ENCODE measurements around the gene SPTSSB.

Gene SPTSSB

DNA sequence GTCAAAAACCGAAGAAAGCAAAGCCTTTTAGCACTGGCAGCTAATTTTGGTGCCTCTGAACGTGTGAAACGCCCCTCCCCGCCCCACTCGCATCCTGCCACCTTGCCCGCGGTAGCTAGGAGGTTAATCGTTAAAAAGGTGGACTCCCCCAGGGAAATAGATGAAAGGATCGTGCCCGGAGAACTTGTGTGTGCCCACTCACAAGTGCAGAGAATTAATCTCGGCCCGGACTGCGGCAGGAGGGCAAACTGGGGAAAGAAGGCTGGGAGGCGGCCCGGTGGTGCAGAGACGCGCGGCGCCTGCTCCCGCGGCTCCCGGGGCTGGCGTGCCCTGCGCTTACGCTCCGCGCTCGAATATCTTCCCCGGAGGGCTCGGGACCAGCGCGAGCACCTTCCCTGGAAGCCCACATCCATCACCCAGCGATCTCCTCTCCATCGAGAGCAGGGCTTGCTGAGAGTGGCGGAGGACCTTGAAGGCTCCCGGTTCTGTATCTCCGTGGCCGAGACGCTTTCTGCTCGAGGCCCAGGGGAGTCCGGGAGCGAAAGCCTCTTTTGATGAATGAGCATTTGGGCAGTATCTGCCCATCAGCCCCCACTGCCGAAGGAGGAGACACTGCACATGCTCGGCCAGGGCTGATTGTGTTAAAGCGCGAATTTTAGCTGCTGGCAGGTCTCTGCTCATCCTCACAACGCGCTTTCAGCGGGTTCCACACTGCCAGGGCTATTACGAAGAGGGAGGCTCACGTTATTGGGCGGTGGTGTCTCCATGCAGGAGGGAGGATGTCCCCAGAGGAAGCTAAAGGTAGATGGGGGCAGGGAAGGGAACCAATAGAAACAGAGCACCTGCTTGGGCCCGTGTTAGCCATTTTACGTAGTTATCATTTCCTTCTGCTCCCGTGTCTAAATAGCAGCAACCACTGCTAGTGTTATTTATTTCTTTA lies 1.3 kb upstream of the SPTSSB start:
- TF ChIP-seq, protein P1, sequence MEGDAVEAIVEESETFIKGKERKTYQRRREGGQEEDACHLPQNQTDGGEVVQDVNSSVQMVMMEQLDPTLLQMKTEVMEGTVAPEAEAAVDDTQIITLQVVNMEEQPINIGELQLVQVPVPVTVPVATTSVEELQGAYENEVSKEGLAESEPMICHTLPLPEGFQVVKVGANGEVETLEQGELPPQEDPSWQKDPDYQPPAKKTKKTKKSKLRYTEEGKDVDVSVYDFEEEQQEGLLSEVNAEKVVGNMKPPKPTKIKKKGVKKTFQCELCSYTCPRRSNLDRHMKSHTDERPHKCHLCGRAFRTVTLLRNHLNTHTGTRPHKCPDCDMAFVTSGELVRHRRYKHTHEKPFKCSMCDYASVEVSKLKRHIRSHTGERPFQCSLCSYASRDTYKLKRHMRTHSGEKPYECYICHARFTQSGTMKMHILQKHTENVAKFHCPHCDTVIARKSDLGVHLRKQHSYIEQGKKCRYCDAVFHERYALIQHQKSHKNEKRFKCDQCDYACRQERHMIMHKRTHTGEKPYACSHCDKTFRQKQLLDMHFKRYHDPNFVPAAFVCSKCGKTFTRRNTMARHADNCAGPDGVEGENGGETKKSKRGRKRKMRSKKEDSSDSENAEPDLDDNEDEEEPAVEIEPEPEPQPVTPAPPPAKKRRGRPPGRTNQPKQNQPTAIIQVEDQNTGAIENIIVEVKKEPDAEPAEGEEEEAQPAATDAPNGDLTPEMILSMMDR (IDR thresholded peaks at IDR 0.05; ENCODE audit: control insufficient read depth, insufficient read depth, low read depth, low read length, missing control alignments) = no peak
- H3K4me3 ChIP-seq (ENCODE audit: control insufficient read depth, low read depth, low read length) = peak overlapping the region; percentile 43
- DNase-seq (ENCODE audit: low read depth) = no peak

DNA sequence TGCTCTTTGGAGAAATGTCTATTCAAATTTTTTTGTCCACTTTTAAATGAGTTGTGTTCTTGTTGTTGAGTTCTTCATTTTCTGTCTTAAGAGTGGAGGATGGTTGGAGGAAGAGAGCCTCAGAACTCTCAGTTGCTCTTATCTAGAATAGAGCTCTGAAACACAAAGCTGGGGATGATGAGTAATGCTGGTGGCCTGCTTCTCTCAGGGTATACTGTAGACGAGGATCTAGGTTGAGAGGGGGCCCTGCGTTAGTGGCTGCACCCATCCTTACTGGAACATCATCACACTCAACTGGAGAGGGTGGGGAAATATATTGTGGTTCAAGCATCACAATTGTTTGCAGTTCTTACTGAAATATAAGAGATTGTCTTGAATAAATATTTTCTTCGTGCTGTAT lies 1.8 kb downstream of the SPTSSB start:
- no peak overlapping the region for H3K4me3 ChIP-seq (ENCODE audit: control insufficient read depth, low read depth, low read length)
- DNase-seq (ENCODE audit: low read depth) = no peak
- TF ChIP-seq, protein P1 (IDR thresholded peaks at IDR 0.05; ENCODE audit: control insufficient read depth, insufficient read depth, low read depth, low read length, missing control alignments) = no peak

DNA sequence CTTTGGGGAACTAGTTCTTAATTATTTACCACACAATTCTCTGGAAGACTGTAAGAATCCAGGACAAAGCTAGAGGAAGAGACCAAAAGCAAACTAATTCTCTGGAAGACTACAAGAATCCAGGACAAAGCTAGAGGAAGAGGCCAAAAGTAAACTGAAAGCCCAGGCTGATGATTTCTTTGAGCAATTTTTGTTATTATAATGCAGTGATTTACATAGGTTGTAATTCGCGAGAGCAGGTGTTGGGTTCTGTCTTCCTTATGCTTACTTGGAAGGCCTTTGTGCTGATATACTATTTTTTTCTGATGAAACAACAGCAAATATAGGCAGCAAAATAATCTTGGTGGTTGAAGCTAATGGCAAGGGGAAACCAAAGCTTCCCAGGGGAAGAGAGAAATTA lies 5.2 kb downstream of the SPTSSB start:
- H3K4me3 ChIP-seq (ENCODE audit: control insufficient read depth, low read depth, low read length) = no peak overlapping the region
- TF ChIP-seq, protein P1 (IDR thresholded peaks at IDR 0.05; ENCODE audit: control insufficient read depth, insufficient read depth, low read depth, low read length, missing control alignments) = no peak
- no peak for DNase-seq (ENCODE audit: low read depth)

DNA sequence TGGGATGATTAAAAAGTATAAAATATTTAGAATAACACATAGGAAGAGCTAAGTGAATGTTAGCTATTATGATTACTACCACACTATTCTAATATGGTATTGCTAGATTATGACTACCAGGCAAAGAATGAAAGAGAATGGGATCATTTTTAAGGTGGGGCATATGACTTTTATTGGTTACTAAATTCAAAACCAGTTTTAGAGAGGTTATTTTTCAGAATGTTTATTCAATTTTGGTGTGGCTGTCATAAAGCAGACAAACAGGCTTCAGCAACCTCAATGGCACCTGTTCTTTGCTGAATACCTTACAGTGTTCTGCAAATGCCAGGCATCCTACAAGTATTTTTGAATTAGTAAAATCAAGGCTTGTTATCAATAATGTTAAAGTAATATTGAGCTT lies 12.8 kb downstream of the SPTSSB start:
- TF ChIP-seq, protein P1 (IDR thresholded peaks at IDR 0.05; ENCODE audit: control insufficient read depth, insufficient read depth, low read depth, low read length, missing control alignments) = no peak
- DNase-seq (ENCODE audit: low read depth) = no peak

DNA sequence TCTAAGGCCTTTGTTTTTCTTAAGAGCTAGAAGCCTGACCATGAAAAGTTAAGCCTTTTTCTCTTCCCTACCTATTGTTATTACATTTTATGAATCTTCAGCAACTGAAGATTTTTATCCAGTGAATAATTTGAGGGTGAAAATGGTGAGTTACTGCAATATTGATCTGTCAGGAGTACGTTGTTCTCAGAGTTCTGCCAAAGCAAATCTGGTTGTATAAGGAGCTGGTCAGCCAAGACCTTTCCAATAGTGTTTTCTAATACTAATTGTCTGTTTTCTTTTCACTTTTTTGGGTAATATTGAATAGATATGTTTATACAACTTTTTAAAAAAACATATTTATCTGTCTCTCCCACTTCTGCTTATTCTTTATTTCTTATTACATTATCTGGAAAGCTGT lies 15.0 kb downstream of the SPTSSB start:
- no peak overlapping the region for H3K4me3 ChIP-seq (ENCODE audit: control insufficient read depth, low read depth, low read length)
- TF ChIP-seq, protein P1 (IDR thresholded peaks at IDR 0.05; ENCODE audit: control insufficient read depth, insufficient read depth, low read depth, low read length, missing control alignments) = no peak
- no peak for DNase-seq (ENCODE audit: low read depth)

More for the DNA sequence above, 12.8 kb downstream of the SPTSSB start:
- H3K4me3 ChIP-seq (ENCODE audit: control insufficient read depth, low read depth, low read length) = no peak overlapping the region

DNA sequence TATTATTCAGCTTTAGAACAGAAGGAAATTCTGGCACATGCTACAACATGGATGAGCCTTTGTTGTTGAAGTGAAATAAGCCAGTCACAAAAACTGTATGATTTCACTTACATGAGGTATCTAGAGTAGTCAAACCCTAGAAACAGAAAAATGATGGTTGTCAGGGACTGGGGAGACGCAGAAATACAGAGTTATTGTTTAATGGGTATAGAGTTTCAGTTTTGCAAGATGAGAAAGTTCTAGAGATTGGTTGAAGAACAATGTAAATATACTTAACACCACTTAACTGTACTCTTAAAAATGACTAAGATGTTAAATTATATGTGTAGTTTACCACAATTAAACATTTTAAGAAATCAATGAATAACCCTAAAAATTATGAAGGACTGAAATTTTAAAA lies 15.8 kb downstream of the SPTSSB start:
- TF ChIP-seq, protein P1 (IDR thresholded peaks at IDR 0.05; ENCODE audit: control insufficient read depth, insufficient read depth, low read depth, low read length, missing control alignments) = no peak
- H3K4me3 ChIP-seq (ENCODE audit: control insufficient read depth, low read depth, low read length) = no peak overlapping the region
- DNase-seq (ENCODE audit: low read depth) = no peak

All from AG09309 (cell line).